ENCODE measurements around the gene LHPP. TPM values are rescaled to one million over a fixed set of nuclear protein-coding genes. Genes with fewer than 3 reads are reported as not detected.

Gene LHPP
- polyA plus RNA-seq, 2 of the 4 experiments (the other 2 are of a cell fraction) = 14.4 to 18.6 TPM

DNA sequence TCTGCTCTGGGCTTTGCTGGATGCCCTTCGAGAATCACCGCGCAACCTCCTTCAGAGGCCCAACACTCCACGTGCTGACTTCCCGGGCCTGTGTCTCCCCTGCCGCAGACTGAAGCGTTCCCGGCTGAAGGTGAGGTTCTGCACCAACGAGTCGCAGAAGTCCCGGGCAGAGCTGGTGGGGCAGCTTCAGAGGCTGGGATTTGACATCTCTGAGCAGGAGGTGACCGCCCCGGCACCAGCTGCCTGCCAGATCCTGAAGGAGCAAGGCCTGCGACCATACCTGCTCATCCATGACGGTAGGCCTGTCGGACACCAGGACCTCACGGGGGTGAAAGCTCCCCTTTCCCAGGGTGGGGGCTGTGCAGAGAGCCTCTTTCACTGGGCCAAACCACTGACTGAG lies 22.4 kb downstream of the LHPP start:
- ChIA-PET CTCF (interaction anchor here (0.9 to 1.0 kb wide), 2 partner anchors 19 to 47 kb away, joined by 3 read pairs; no protein-coding TSS in a partner anchor), POLR2A (no interaction called here)
- H3K4me3 ChIP-seq = no peak overlapping the region
- FAIRE-seq = no peak
- no peak for TF ChIP-seq EHF (CRISPR knock-in tag; IDR thresholded peaks at IDR 0.05)
- no peak for TF ChIP-seq JUNB (IDR thresholded peaks at IDR 0.05)
- no peak for TF ChIP-seq HDAC2 (IDR thresholded peaks at IDR 0.05)
- no peak for TF ChIP-seq EP300 (IDR thresholded peaks at IDR 0.05)
- TF ChIP-seq NPAS2 (CRISPR knock-in tag; IDR thresholded peaks at IDR 0.05; ENCODE audit: borderline replicate concordance) = no peak
- TF ChIP-seq, protein P1, sequence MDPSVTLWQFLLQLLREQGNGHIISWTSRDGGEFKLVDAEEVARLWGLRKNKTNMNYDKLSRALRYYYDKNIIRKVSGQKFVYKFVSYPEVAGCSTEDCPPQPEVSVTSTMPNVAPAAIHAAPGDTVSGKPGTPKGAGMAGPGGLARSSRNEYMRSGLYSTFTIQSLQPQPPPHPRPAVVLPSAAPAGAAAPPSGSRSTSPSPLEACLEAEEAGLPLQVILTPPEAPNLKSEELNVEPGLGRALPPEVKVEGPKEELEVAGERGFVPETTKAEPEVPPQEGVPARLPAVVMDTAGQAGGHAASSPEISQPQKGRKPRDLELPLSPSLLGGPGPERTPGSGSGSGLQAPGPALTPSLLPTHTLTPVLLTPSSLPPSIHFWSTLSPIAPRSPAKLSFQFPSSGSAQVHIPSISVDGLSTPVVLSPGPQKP (IDR thresholded peaks at IDR 0.05; ENCODE audit: low read depth, low read length) = no peak
- TF ChIP-seq KDM5A (IDR thresholded peaks at IDR 0.05) = no peak
- no peak for TF ChIP-seq CBX2 (IDR thresholded peaks at IDR 0.05; ENCODE audit: borderline replicate concordance, low read depth)
- no peak for TF ChIP-seq KDM1A (IDR thresholded peaks at IDR 0.05; ENCODE audit: low read depth)
- no peak for TF ChIP-seq ZSCAN20 (CRISPR knock-in tag; IDR thresholded peaks at IDR 0.05)
- TF ChIP-seq RNF2 (IDR thresholded peaks at IDR 0.05; ENCODE audit: borderline replicate concordance, low read depth) = no peak
- no peak overlapping the region for H3K27ac ChIP-seq
- H3K4me2 ChIP-seq = no peak overlapping the region
- DNase-seq (ENCODE audit: low read depth in 1 of 2, low spot score in 1 of 2) = no peak
- H3K9me3 ChIP-seq = no peaks in the 10 kb centered on the region
- no peak for ATAC-seq
- H3K4me1 ChIP-seq = no peaks in the 10 kb centered on the region
- 77% methylated on average over 13 of the region's 17 CpGs for WGBS (ENCODE audit: missing lambda C conversion rate)

DNA sequence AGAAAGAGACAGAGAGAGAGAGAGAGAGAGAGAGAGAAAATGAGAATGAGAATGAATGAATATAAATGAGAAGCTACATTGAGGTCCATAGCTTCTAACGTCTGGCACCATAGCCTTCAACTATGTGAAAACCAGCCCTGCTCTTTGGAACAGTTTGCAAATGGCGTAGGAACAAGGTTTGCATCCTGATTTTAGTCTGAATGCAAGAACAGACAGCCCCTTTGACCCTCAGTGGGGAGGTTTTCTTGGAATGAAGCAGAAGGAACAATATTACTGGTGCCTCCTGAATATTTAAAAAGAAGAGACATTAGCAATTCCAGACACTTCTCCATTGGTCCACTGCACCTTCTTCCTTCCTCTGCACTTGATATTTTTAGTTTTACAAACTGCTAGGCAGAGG lies 23.0 kb downstream of the LHPP start:
- no peaks in the 10 kb centered on the region for H3K4me1 ChIP-seq
- TF ChIP-seq CBX8 (IDR thresholded peaks at IDR 0.05) (no peak), JUN (IDR thresholded peaks at IDR 0.05) (no peak), CHD4 (IDR thresholded peaks at IDR 0.05; ENCODE audit: borderline replicate concordance) (no peak), RAD21 (conservative IDR thresholded peaks at IDR 0.05 in 1 of 2, IDR thresholded peaks at IDR 0.05 in 1 of 2) (no peak), CBX2 (IDR thresholded peaks at IDR 0.05; ENCODE audit: borderline replicate concordance, low read depth) (no peak), TP53 (CRISPR knock-in tag; IDR thresholded peaks at IDR 0.05) (no peak), KDM1A (IDR thresholded peaks at IDR 0.05; ENCODE audit: low read depth) (no peak)
- TF ChIP-seq, protein P2, sequence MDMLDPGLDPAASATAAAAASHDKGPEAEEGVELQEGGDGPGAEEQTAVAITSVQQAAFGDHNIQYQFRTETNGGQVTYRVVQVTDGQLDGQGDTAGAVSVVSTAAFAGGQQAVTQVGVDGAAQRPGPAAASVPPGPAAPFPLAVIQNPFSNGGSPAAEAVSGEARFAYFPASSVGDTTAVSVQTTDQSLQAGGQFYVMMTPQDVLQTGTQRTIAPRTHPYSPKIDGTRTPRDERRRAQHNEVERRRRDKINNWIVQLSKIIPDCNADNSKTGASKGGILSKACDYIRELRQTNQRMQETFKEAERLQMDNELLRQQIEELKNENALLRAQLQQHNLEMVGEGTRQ (IDR thresholded peaks at IDR 0.05) = no peak
- TF ChIP-seq, protein P3, sequence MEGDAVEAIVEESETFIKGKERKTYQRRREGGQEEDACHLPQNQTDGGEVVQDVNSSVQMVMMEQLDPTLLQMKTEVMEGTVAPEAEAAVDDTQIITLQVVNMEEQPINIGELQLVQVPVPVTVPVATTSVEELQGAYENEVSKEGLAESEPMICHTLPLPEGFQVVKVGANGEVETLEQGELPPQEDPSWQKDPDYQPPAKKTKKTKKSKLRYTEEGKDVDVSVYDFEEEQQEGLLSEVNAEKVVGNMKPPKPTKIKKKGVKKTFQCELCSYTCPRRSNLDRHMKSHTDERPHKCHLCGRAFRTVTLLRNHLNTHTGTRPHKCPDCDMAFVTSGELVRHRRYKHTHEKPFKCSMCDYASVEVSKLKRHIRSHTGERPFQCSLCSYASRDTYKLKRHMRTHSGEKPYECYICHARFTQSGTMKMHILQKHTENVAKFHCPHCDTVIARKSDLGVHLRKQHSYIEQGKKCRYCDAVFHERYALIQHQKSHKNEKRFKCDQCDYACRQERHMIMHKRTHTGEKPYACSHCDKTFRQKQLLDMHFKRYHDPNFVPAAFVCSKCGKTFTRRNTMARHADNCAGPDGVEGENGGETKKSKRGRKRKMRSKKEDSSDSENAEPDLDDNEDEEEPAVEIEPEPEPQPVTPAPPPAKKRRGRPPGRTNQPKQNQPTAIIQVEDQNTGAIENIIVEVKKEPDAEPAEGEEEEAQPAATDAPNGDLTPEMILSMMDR (IDR thresholded peaks at IDR 0.05) = no peak
- TF ChIP-seq, protein P4, sequence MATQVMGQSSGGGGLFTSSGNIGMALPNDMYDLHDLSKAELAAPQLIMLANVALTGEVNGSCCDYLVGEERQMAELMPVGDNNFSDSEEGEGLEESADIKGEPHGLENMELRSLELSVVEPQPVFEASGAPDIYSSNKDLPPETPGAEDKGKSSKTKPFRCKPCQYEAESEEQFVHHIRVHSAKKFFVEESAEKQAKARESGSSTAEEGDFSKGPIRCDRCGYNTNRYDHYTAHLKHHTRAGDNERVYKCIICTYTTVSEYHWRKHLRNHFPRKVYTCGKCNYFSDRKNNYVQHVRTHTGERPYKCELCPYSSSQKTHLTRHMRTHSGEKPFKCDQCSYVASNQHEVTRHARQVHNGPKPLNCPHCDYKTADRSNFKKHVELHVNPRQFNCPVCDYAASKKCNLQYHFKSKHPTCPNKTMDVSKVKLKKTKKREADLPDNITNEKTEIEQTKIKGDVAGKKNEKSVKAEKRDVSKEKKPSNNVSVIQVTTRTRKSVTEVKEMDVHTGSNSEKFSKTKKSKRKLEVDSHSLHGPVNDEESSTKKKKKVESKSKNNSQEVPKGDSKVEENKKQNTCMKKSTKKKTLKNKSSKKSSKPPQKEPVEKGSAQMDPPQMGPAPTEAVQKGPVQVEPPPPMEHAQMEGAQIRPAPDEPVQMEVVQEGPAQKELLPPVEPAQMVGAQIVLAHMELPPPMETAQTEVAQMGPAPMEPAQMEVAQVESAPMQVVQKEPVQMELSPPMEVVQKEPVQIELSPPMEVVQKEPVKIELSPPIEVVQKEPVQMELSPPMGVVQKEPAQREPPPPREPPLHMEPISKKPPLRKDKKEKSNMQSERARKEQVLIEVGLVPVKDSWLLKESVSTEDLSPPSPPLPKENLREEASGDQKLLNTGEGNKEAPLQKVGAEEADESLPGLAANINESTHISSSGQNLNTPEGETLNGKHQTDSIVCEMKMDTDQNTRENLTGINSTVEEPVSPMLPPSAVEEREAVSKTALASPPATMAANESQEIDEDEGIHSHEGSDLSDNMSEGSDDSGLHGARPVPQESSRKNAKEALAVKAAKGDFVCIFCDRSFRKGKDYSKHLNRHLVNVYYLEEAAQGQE (IDR thresholded peaks at IDR 0.05) = no peak
- TF ChIP-seq, protein P5, sequence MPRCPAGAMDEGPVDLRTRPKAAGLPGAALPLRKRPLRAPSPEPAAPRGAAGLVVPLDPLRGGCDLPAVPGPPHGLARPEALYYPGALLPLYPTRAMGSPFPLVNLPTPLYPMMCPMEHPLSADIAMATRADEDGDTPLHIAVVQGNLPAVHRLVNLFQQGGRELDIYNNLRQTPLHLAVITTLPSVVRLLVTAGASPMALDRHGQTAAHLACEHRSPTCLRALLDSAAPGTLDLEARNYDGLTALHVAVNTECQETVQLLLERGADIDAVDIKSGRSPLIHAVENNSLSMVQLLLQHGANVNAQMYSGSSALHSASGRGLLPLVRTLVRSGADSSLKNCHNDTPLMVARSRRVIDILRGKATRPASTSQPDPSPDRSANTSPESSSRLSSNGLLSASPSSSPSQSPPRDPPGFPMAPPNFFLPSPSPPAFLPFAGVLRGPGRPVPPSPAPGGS (IDR thresholded peaks at IDR 0.05) = no peak
- H3K4me2 ChIP-seq = no peak overlapping the region
- H3K9me3 ChIP-seq = no peaks in the 10 kb centered on the region
- FAIRE-seq = no peak
- ChIA-PET POLR2A (no interaction called here), CTCF (interaction anchor here (0.9 kb wide), 1 partner anchor 19 kb away, joined by 3 read pairs; no protein-coding TSS in a partner anchor)
- WGBS (ENCODE audit: missing lambda C conversion rate) = 94% methylated on average over 2 of the region's 2 CpGs
- no peak for ATAC-seq
- DNase-seq (ENCODE audit: low read depth in 1 of 2, low spot score in 1 of 2) = no peak
- no peak overlapping the region for H3K27ac ChIP-seq
- no peak overlapping the region for H3K4me3 ChIP-seq
